ENCODE results near the gene HNRNPL. TPM values are rescaled to one million over a fixed set of nuclear protein-coding genes. Genes with fewer than 3 reads are reported as not detected.

The HNRNPL gene
- total RNA-seq, 1 donor from 2014 or later = 205 TPM

- DNase-seq = no peak
Observed at GRCh38 chr19:38845374-38846024, 4.3 kb downstream of the HNRNPL start.

- no peak for DNase-seq
Observed at GRCh38 chr19:38844093-38844686, 5.6 kb downstream of the HNRNPL start.

- no peak for DNase-seq
Observed at GRCh38 chr19:38843175-38843758, 6.5 kb downstream of the HNRNPL start.

GRCh38 chr19:38842439-38843174 is 7.2 kb downstream of the HNRNPL start:
- DNase-seq = no peak

GRCh38 chr19:38841787-38842438 is 7.9 kb downstream of the HNRNPL start:
- no peak for DNase-seq

GRCh38 chr19:38841180-38841766 is 8.5 kb downstream of the HNRNPL start:
- DNase-seq = no peak

GRCh38 chr19:38840583-38840968 is 9.2 kb downstream of the HNRNPL start:
- DNase-seq = no peak

GRCh38 chr19:38839816-38840582 is 9.8 kb downstream of the HNRNPL start:
- DNase-seq = no peak

- no peak for DNase-seq
Observed at GRCh38 chr19:38838986-38839761, 10.6 kb downstream of the HNRNPL start.

GRCh38 chr19:38838208-38838985 is 11.4 kb downstream of the HNRNPL start:
- no peak for DNase-seq

- no peak for DNase-seq
Observed at GRCh38 chr19:38837656-38838121, 12.1 kb downstream of the HNRNPL start.

- no peak for DNase-seq
Observed at GRCh38 chr19:38836983-38837626, 12.7 kb downstream of the HNRNPL start.

GRCh38 chr19:38836159-38836982 is 13.4 kb downstream of the HNRNPL start:
- DNase-seq = no peak

- DNase-seq = no peak
Observed at GRCh38 chr19:38834590-38834989, 15.2 kb downstream of the HNRNPL start.

- DNase-seq = no peak
Observed at GRCh38 chr19:38834104-38834490, 15.7 kb downstream of the HNRNPL start.

GRCh38 chr19:38833092-38833425 is 16.7 kb downstream of the HNRNPL start:
- DNase-seq = no peak

- peak; percentile 27 for DNase-seq
Observed at GRCh38 chr19:38831142-38831605, 18.6 kb downstream of the HNRNPL start.

- no peak for DNase-seq
Observed at GRCh38 chr19:38830039-38830733, 19.6 kb downstream of the HNRNPL start.
